Breast epithelium (tissue), 4 donors: ENCODE data around the gene CABLES2. TPM values are rescaled to one million over a fixed set of nuclear protein-coding genes. Genes with fewer than 3 reads are reported as not detected.

Experiments used
- DNase-seq, 2 donors: peaks; one replicate each; pipeline ENCODE4 v3.0.0-alpha.2; 2019; ENCODE audit warnings: low spot score in 2 of 2
- H3K27ac ChIP-seq, 2 donors: fragments of 200-600 bp; sonication (generic) in 1 of 2; one replicate each; pipeline ENCODE4 v1.5.1; 2016 to 2019; ENCODE audit warnings: mild to moderate bottlenecking in 1 of 2
- H3K27me3 ChIP-seq, 2 donors: fragments of 200-600 bp; sonication (generic) in 1 of 2; one replicate each; pipeline versions ENCODE4 v1.5.1 to v1.6.0; 2017 to 2019; ENCODE audit warnings: control low read depth in 1 of 2, mild to moderate bottlenecking in 1 of 2
- H3K36me3 ChIP-seq: fragments of 200-600 bp; one replicate; pipeline ENCODE4 v1.5.1; 2019
- H3K4me1 ChIP-seq, 2 donors: fragments of 200-600 bp; sonication (generic); one replicate each; pipeline ENCODE4 v1.5.1; 2016 to 2019; ENCODE audit warnings: control low read depth in 1 of 2
- H3K4me3 ChIP-seq, 3 donors: fragments of 200-600 bp; sonication (generic); 1 replicate in 2 of 3; 2 replicates in 1 of 3; pipeline ENCODE4 v1.5.1; 2016 to 2019; ENCODE audit warnings: mild to moderate bottlenecking in 3 of 3, moderate library complexity in 2 of 3
- H3K9me3 ChIP-seq, 2 donors: fragments of 200-600 bp; sonication (generic) in 1 of 2; one replicate each; pipeline ENCODE4 v1.5.1; 2016 to 2019; ENCODE audit warnings: control low read depth in 1 of 2
- CTCF ChIP-seq, 3 donors: fragments of 450-650 bp; IDR thresholded peaks; one replicate each; pipeline ENCODE4 v1.5.1; 2016 to 2017; ENCODE audit warnings: antibody characterized with exemption in 3 of 3, mild to moderate bottlenecking in 3 of 3, moderate library complexity in 3 of 3
- POLR2A ChIP-seq: fragments of 450-650 bp; IDR thresholded peaks from one replicate; pipeline ENCODE4 v1.6.1; 2016; ENCODE audit warnings: antibody characterized with exemption, mild to moderate bottlenecking, moderate library complexity
- POLR2AphosphoS5 ChIP-seq, 3 donors: sonication (generic); formaldehyde crosslinking; IDR thresholded peaks; one replicate each; pipeline ENCODE4 v1.6.1; 2017; ENCODE audit warnings: antibody characterized with exemption in 3 of 3
- intact Hi-C: fragments of 100-400 bp; cut with DNase I; formaldehyde crosslinking; loops from one replicate; pipeline ENCODE4 v1.15.1; 2023; ENCODE audit warnings: low total_unique reads
- total RNA-seq, 3 donors: library from RNA; depleted of rRNA; stranded (reverse); fragments of >200 nt; gene quantifications; one replicate each; pipeline ENCODE4 v1.1.0, GENCODE V29; 2016

Gene CABLES2
- total RNA-seq, 3 donors from 2014 or later = 1.8 to 3.2 (median 2.9) TPM

GRCh38 chr20:62441987-62442539 is 35.0 kb upstream of the CABLES2 start:
- no peak overlapping the region for H3K4me3 ChIP-seq
- intact Hi-C loops = no loop called here
- no peaks in the 10 kb centered on the region for H3K4me1 ChIP-seq
- DNase-seq = no peak
- H3K9me3 ChIP-seq = no peaks in the 10 kb centered on the region
- TF ChIP-seq CTCF (IDR thresholded peaks at IDR 0.05) (no peak), POLR2AphosphoS5 (IDR thresholded peaks at IDR 0.05) (no peak), POLR2A (no peak)
- no peak overlapping the region for H3K27ac ChIP-seq
- no peaks in the 10 kb centered on the region for H3K36me3 ChIP-seq
- peaks cover 2 to 36% of the 10 kb centered on the region in 2 donors for H3K27me3 ChIP-seq

DNA sequence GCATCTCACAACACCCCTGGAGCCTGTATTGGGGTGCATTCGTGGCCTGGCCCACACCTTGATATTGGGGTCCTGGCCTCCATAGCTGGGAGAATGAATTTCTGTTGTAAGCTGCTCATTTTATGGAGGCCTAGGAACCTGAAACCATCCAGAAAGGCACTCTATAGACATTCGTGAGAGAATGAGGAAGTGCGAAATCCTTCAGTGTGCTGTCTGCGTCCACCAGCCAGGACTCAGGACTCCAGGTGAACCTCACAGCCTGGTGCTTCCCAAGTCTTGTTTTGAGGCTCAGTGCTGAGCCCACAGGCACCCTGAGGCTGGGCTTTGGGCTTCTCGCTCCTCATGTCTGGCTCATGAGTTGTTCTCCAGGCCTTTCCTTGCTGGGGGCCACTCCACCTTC is 32.1 kb upstream of the CABLES2 start:
- Histone ChIP-seq H3K9me3 (no peaks in the 10 kb centered on the region), H3K27me3 (peaks cover 0 to 29% of the 10 kb centered on the region in 2 donors), H3K27ac (no peak overlapping the region), H3K4me1 (no peaks in the 10 kb centered on the region), H3K4me3 (no peak overlapping the region), H3K36me3 (no peaks in the 10 kb centered on the region)
- TF ChIP-seq POLR2AphosphoS5 (IDR thresholded peaks at IDR 0.05) = no peak
- TF ChIP-seq POLR2A = no peak
- no peak for TF ChIP-seq CTCF (IDR thresholded peaks at IDR 0.05)
- intact Hi-C loops = no loop called here
- no peak for DNase-seq

DNA sequence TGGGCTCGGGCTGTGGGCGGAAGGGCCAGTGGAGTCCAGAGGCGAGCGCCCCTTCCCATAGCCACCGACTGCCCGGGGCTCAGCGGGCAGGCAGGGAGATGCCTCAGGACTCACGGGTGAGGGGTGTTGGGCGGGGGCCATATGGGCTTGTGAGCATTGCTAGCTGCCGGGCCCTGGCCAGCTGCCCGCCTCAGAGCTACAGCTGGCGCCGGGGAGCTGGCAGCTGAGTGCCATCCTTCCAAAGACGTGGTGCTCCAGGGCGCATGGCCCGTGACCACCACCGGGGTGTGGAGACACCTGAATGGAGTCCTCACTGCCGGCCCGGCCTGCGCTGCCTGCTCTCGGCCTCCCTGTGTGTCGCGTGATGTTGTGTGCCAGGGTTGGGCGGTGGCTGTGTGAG is 30.8 kb upstream of the CABLES2 start:
- no peak overlapping the region for H3K27ac ChIP-seq
- TF ChIP-seq POLR2A (no peak), POLR2AphosphoS5 (IDR thresholded peaks at IDR 0.05) (no peak), CTCF (IDR thresholded peaks at IDR 0.05) (no peak)
- H3K4me1 ChIP-seq = no peaks in the 10 kb centered on the region
- no peak for DNase-seq
- no peak overlapping the region for H3K4me3 ChIP-seq
- no peaks in the 10 kb centered on the region for H3K36me3 ChIP-seq
- intact Hi-C loops = no loop called here
- H3K9me3 ChIP-seq = no peaks in the 10 kb centered on the region
- H3K27me3 ChIP-seq = peaks cover 0 to 29% of the 10 kb centered on the region in 2 donors

GRCh38 chr20:62437496-62437895 is 30.4 kb upstream of the CABLES2 start:
- DNase-seq = no peak
- H3K27ac ChIP-seq = no peak overlapping the region
- intact Hi-C loops = no loop called here
- TF ChIP-seq POLR2A (no peak), CTCF (IDR thresholded peaks at IDR 0.05) (no peak), POLR2AphosphoS5 (IDR thresholded peaks at IDR 0.05) (no peak)
- H3K9me3 ChIP-seq = no peaks in the 10 kb centered on the region
- no peaks in the 10 kb centered on the region for H3K4me1 ChIP-seq
- no peaks in the 10 kb centered on the region for H3K36me3 ChIP-seq
- H3K27me3 ChIP-seq = peaks cover 0 to 29% of the 10 kb centered on the region in 2 donors
- no peak overlapping the region for H3K4me3 ChIP-seq

DNA sequence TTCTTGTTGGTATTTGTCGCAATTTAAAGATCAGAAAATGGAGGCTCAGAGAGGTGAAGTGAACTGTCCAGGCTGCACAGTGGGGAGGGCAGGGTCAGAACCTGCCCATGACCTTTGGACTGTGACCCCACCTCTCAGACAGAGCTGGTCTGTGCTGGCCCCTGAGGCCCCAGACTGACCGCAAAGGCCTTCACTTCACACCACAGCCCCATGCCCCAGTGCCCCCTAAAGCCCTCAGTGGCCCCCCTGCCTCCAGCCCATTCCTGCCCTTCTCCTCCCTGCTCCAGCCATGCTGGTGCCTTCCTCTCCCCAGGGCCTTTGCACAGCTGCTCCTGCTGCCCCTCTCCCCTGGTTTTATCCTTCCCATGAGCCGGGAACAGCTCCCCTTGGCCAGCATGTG is 29.6 kb upstream of the CABLES2 start:
- Histone ChIP-seq H3K27ac (no peak overlapping the region), H3K27me3 (peaks cover 0 to 29% of the 10 kb centered on the region in 2 donors), H3K36me3 (no peaks in the 10 kb centered on the region), H3K4me3 (no peak overlapping the region), H3K4me1 (no peaks in the 10 kb centered on the region), H3K9me3 (no peaks in the 10 kb centered on the region)
- DNase-seq = no peak
- intact Hi-C loops = no loop called here
- TF ChIP-seq POLR2AphosphoS5 (IDR thresholded peaks at IDR 0.05) (no peak), POLR2A (no peak), CTCF (IDR thresholded peaks at IDR 0.05) (no peak)
